GM19324 (cell line): ENCODE data around the gene LRRC72.
"Not testable (repeated sequence)": the region's sequence is repeated elsewhere in the genome, so short reads cannot be mapped to it uniquely, and the experiment has no call there.

ENCODE experiments used
- ATAC-seq: cut with Tn5 transposase; IDR thresholded peaks from one replicate; pipeline ENCODE4 v1.9.1; 2021; ENCODE audit warnings: mild to moderate bottlenecking, moderate library complexity; ENCODE audit not compliant: unreplicated experiment, low FRiP score

The LRRC72 gene

DNA sequence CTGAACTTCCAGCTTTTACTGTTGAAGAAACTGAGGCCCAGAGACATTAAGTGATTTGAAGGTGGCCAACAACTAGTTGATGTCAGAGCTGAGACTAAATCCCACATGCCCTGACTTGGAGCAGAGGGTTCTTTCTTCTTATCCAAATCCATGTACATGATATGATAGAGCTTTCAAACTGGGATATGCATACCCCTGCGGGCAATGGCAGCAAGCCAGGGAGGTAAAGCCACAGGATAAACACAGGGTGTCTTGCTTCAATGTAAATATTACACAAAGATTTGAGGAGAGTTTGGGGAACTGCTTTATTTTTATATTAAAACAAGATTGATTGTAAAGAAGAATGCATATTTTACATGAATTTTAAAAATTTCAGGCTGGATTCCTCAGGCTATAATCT, 2.3 kb upstream of the LRRC72 start:
- ATAC-seq = no peak

GRCh38 chr7:16528520-16528919, 1.9 kb downstream of the LRRC72 start:
- no peak for ATAC-seq

GRCh38 chr7:16529697-16530096, 3.1 kb downstream of the LRRC72 start:
- no peak for ATAC-seq

GRCh38 chr7:16531707-16532106, 5.1 kb downstream of the LRRC72 start:
- no peak for ATAC-seq

- no peak for ATAC-seq
Observed at GRCh38 chr7:16532272-16532671, 5.6 kb downstream of the LRRC72 start.

DNA sequence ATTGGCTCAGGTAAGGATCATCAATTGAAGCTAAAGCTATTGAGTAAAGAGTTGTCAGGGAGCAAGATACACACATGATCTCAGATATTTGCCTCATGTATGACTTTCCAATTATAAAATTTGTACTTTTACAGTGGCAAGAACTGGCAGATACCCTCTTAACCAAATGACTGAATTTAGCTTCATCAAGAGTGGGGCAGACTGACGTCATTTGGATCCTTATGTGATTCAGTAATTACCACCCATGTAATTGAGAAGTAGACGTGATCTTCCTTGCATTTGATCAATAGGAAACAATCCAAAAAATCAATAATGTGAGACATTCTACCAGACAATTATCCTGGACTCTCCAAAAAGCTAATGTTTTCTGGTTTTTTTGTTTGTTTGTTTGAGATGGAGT, 8.9 kb downstream of the LRRC72 start:
- ATAC-seq = no peak

- not testable (repeated sequence) for ATAC-seq
Observed at GRCh38 chr7:16540559-16540958, 13.9 kb downstream of the LRRC72 start.

GRCh38 chr7:16542401-16542800, 15.8 kb downstream of the LRRC72 start:
- ATAC-seq = no peak

- ATAC-seq = no peak
Observed at GRCh38 chr7:16543456-16543855, 16.8 kb downstream of the LRRC72 start.

DNA sequence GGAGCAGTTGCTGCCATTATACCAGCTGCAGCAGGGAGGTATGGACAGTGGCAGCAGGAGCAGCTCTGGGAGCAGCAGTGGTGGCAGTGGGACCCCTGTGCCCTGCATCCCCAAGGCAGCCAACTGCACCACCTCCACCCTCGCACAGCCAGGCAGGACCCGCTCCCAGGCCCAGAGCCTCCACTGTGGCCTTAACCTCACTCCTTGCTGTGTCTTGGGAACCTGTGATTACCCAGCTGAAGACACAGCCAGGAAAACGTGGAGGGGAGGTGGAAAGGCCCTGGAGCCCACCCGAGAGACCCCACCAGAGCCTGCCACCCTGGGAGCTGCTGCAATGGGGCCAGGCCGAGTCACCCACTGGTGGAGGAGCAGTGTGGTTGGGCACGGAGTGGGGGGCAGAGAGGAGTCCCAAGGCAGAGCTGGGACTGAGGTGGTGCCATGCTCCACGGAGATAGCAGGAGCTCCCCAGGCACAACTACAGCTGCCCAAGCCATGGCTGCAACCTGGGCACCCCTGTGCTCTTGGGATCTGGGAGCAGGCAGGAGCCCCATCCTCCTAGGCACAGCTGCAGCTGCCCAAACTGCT, 20.4 kb downstream of the LRRC72 start:
- no peak for ATAC-seq

DNA sequence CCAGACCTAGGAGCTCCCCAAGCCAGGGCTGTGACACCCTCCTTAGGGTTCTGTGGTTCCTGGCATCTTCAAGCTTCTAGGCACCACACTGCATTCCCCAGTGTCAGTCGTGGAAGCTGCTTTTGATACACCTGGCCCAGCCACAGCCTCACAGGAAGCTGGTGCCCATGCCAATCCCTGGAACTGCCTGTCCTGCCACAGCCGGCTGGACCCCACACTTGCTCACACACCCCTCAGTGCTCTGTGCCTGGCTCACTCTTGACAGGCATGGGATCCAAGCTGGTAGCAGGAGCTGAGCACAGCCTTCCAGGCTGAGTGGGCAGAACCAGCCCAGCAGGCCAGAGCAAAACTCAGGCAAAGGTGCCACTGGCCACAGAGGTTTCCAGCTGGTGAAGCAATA, 21.8 kb downstream of the LRRC72 start:
- no peak for ATAC-seq

DNA sequence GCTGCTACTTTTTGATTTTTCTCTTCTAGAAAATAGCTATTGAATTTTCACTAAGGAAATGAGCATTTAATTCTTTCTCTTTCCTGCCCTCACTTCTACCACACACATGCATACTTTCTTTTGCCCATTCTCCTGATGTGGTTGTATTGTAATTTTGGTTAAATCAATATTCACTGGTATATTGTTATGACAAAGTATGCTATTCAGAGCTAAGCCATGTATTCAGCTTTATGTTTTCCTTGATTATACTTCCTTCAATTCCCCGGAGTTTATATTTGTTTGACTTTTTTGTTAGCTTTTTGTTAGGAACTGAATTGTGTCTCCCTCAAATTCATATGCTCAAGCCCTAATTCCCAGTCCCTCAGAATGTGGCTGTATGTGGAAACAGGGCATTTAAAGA, 24.0 kb downstream of the LRRC72 start:
- no peak for ATAC-seq

DNA sequence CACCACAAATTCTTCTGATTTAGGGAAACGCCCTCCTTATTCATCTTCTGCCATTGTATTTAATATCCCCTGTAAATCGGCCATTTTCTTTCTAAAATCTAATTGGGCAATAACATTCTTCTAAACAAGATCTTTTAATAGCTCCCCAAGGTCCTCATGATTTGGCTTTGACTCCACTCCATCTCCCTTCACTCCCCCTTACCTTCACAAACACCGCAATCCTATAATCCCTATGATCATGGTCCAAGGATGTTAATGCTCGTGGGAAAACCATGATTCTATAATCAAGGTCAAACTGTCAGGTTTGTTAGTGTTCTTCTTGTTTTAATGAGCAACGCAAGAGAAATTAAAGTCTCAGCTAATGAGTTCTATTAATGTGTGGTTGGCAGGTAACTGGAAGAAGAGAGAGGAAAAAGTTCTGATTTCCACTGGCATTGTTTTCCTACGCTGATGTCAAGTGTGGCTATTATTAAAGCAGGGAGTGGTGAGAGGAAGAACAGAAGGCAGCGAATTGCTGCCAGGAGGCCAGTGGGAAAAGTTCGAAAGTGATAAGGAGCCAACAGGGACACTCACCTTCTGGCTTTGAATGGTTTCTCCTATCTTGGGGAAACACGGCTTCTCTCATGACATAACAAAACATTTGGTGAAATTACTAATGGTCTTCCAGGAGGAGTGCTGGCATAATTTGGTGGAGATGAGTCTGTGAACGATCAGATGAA, 28.1 kb downstream of the LRRC72 start:
- no peak for ATAC-seq

DNA sequence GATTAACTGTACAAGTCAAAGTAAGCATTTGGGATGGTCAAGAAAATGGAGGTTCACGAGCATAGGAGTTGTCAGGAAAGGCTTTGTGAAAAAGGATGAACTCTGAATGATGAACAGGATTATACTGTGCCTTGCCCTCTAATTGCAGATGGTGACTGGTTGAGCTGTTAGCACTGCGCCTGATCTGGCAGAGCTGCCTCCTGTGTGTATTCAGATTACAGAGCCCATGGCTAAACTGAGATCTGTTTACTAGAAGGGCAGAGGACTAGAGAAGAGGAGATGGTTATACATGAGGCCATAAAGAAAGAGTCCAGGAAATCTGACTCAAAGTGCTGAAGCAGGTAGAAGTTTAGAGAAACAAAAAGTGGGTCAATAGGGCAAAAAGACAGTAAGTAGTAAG, 29.7 kb downstream of the LRRC72 start:
- ATAC-seq = no peak

DNA sequence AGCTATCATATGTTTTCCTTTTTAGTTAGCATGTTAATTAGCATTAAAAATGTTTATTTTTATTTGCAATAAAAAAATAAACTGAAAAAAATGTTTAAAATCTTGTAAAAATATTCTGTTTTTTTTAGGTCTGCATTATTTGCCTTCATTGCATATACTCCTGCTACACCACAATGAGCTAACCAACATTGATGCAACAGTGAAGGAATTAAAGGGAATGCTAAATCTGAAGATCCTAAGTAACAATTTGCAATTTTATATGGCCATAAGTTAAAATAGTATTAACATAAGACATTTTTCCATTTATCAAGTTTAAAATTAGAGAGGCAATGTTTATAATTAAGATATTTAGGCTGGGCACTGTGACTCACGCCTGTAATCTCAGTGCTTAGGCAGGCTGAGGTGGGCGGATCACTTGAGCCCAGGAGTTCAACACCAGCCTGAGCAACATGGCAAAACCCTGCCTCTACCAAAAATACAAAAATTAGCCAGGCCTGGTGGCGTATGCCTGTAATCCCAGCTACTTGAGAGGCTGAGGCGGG, 32.2 kb downstream of the LRRC72 start:
- ATAC-seq = no peak

- ATAC-seq = no peak
Observed at GRCh38 chr7:16559497-16560179, 33.0 kb downstream of the LRRC72 start.

DNA sequence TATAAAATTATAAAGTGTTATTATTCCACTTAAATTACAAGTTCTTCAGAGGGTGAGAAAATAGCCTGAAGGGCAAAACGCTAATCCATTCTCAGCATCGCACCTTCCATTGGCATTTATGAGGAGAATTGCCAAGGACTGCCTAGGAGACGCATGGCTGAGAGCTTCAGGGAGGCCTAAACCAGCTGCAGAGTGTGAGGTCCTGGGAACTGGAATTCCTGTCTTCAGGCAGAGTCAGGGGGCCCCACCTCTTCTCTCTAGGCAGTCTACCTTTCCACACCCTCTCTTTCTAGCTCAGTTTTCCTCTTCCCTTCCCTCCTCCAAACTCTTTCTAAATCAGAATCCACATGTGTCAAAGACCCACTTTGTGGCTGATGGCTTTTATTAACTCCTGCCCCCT, 35.3 kb downstream of the LRRC72 start:
- ATAC-seq = no peak

DNA sequence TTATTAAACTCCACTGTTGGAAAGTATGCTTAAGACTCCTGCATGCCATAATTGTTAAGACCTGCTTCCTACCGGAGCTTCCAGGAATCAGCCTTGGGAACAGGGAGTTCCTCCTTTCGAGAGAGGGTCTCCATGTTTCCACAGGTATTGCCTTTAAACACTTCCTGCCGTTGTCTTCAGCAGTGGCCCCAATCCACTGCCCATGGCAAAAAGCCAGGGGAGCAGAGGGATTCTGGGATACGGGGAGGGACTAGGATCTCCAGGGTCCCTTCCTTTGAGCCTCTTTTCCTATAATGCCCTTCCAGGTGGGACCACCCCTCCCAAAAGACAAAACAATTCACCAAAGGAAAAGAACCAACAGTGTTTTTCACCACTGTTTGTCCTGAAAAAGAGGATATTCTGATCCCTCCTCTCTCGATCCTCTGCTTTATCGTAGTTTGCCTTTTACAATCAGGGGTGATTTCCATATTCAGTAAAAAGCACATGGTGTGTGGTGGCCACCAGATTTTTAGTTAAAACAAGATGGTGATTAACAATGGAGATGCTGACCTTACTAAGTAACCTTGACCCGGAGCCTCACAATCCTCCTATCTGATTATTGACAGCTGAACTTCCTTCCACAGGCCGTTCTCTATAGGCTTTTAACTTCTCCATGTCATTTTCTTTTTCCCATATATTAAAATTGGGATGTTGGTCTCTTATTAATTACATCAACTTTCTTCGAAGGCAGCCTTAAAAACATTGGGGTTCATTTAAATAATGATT, 36.0 kb downstream of the LRRC72 start:
- no peak for ATAC-seq

GRCh38 chr7:16563281-16564022, 36.8 kb downstream of the LRRC72 start:
- ATAC-seq = peak; percentile 73

GRCh38 chr7:16564023-16564380, 37.4 kb downstream of the LRRC72 start:
- ATAC-seq = peak; percentile 25
